Measurements from ENCODE around the gene ALDH1A3. TPM values are rescaled to one million over a fixed set of nuclear protein-coding genes. Genes with fewer than 3 reads are reported as not detected.

ALDH1A3 gene
- total and polyA plus RNA-seq, 5 experiments from 2014 or later, result not detected

DNA sequence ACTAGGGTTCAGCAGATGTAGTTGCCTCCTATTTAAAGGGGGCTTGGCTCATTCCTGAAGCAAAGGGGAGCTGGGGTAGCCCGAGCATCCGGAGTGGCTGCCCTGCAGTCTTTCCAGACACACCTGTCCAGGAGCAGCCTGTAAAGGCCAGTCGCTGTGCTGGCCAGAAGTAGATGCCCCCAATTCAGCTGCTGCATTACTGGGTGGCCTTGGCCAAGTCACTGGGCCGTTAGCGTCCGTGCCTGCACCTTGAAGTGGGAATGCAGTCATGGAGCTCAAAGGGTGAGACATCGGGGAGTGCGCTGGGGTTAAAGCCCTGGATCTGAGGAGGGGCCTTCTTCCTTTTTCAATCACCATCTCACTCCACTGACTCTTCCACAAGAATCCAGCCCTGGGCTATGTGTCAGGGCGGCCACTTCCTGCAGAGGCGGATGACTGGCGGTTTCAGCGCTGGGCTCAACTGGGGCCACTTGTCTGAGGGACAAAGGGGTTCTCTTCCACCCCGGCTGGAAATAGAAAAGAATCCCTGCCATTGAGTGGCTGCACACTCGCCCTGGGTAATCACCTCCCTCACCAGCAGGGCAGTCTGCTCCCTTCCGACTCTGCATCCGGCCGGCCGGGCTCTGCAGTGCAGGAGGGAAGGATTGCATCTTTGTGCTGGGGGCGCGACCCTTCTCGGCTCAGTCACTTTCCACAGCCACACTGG lies 11.8 kb downstream of the ALDH1A3 start:
- peak overlapping the region in 1 of 10 donors; percentile 49 for H3K27ac Mint-ChIP-seq
- H3K4me1 Mint-ChIP-seq, result peaks cover 0 to 12% (median 6%) of the 10 kb centered on the region in 4 donors
- no peaks in the 10 kb centered on the region for H3K36me3 Mint-ChIP-seq
- ATAC-seq, result no peak
- peaks cover 23 to 79% (median 45%) of the 10 kb centered on the region in 5 donors for H3K27me3 Mint-ChIP-seq
- DNase-seq, result no peak
- no peak overlapping the region for H3K4me3 Mint-ChIP-seq
- H3K9me3 Mint-ChIP-seq, result no peaks in the 10 kb centered on the region
- POLR2A ChIA-PET, result no interaction called here

DNA sequence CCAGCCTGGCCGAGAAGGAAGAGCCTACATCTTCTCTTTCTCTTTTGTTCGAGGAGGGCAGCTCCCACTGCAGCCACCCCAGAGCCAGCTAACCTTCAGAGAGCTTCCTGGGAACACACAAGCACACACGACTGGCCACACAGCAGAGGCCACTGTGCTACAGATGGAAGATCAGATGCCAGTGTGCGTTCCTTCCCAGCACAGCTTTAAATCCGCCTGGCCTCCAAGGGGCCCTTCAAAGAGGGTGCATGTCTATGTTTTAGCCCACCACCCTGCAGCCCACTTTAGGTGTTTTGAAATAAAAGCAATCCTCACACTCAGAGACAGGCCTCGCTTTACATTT lies 12.4 kb downstream of the ALDH1A3 start:
- H3K27ac Mint-ChIP-seq, result no peak overlapping the region
- no peak overlapping the region for H3K4me3 Mint-ChIP-seq
- no peaks in the 10 kb centered on the region for H3K9me3 Mint-ChIP-seq
- no peak for DNase-seq
- POLR2A ChIA-PET, result no interaction called here
- peaks cover 0 to 12% (median 6%) of the 10 kb centered on the region in 4 donors for H3K4me1 Mint-ChIP-seq
- H3K36me3 Mint-ChIP-seq, result no peaks in the 10 kb centered on the region
- peaks cover 23 to 74% (median 45%) of the 10 kb centered on the region in 5 donors for H3K27me3 Mint-ChIP-seq
- no peak for ATAC-seq

DNA sequence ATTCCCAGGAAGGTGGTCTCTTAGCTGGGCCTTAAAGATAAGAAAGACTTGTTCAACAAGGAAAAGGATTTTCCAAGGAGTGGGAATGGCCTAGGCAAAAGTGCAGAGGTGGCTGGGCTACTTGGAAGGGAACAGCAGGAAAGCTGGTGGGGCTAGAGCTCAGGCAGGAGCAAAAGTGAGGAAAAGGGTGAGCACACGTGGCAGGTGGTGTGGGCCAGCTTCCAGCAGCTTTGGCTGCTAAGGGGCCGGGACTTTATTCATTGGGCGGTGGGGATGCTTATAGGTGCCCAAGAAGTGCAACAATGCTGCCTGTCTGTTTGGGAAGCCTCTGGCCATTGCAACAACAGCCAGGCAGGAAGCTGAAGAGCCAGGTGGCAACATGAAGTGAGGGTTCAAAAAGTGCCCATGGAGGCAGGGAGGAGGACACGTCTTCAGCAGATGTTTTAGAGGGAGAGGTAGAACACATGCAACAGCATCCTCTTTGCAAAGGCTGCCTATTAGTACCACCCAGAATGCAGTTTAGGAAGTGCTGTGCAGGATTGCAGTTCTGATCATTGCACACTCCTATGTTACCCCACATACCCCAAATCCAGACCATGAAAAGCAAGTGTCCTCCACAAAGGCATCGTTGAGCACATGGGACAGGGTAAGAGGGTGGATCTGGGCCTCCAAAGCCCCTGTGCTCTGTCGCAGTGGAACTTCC lies 13.8 kb downstream of the ALDH1A3 start:
- Mint-ChIP-seq H3K27me3 (peaks cover 25 to 84% (median 42%) of the 10 kb centered on the region in 5 donors), H3K4me3 (no peak overlapping the region)

DNA sequence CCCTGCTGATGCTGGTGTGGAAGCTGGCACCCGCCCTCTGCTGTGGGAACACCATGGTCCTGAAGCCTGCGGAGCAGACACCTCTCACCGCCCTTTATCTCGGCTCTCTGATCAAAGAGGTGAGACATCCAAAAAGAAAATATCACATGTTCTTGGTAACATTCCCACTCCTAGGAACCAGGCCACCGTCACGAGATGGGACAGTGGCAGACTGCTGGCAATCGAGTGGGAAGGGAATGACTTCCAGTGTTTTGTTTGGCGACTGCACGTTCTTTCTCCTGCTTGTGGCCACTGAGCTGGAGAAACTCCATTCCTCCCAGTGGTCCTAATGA lies 14.3 kb downstream of the ALDH1A3 start:
- no peaks in the 10 kb centered on the region for H3K9me3 Mint-ChIP-seq
- POLR2A ChIA-PET, result no interaction called here
- H3K36me3 Mint-ChIP-seq, result no peaks in the 10 kb centered on the region
- H3K27me3 Mint-ChIP-seq, result peaks cover 25 to 86% (median 44%) of the 10 kb centered on the region in 5 donors
- H3K4me1 Mint-ChIP-seq, result peaks cover 0 to 12% (median 6%) of the 10 kb centered on the region in 4 donors
- ATAC-seq, result no peak
- no peak overlapping the region for H3K4me3 Mint-ChIP-seq
- DNase-seq, result no peak
- H3K27ac Mint-ChIP-seq, result no peak overlapping the region

More for the DNA sequence above, 13.8 kb downstream of the ALDH1A3 start:
- no peak overlapping the region for H3K27ac Mint-ChIP-seq
- H3K9me3 Mint-ChIP-seq, result no peaks in the 10 kb centered on the region
- POLR2A ChIA-PET, result no interaction called here
- H3K4me1 Mint-ChIP-seq, result peaks cover 0 to 12% (median 6%) of the 10 kb centered on the region in 4 donors
- DNase-seq, result no peak
- H3K36me3 Mint-ChIP-seq, result no peaks in the 10 kb centered on the region
- no peak for ATAC-seq

DNA sequence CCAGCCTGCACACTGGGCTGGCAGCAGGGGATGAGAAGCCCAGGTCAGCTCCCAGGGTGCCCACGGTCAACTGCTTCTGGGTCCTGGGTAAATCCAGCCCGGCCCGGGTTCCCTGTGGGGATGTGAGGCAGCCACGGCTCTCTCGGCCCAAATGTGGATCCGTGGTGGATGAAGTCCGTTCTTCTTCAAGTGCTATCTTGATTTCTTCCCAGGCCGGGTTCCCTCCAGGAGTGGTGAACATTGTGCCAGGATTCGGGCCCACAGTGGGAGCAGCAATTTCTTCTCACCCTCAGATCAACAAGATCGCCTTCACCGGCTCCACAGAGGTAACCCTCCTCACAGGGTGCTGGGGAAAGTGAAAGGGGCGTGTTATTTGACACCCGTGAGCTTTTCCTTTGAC lies 16.1 kb downstream of the ALDH1A3 start:
- Mint-ChIP-seq H3K9me3 (no peaks in the 10 kb centered on the region), H3K27ac (no peak overlapping the region), H3K27me3 (peaks cover 20 to 71% (median 37%) of the 10 kb centered on the region in 5 donors), H3K4me1 (peaks cover 0 to 2% (median 0%) of the 10 kb centered on the region in 4 donors), H3K4me3 (no peak overlapping the region), H3K36me3 (no peaks in the 10 kb centered on the region)
- no peak for ATAC-seq
- peak in 1 of 10 donors; percentile 10 for DNase-seq
- POLR2A ChIA-PET, result no interaction called here

DNA sequence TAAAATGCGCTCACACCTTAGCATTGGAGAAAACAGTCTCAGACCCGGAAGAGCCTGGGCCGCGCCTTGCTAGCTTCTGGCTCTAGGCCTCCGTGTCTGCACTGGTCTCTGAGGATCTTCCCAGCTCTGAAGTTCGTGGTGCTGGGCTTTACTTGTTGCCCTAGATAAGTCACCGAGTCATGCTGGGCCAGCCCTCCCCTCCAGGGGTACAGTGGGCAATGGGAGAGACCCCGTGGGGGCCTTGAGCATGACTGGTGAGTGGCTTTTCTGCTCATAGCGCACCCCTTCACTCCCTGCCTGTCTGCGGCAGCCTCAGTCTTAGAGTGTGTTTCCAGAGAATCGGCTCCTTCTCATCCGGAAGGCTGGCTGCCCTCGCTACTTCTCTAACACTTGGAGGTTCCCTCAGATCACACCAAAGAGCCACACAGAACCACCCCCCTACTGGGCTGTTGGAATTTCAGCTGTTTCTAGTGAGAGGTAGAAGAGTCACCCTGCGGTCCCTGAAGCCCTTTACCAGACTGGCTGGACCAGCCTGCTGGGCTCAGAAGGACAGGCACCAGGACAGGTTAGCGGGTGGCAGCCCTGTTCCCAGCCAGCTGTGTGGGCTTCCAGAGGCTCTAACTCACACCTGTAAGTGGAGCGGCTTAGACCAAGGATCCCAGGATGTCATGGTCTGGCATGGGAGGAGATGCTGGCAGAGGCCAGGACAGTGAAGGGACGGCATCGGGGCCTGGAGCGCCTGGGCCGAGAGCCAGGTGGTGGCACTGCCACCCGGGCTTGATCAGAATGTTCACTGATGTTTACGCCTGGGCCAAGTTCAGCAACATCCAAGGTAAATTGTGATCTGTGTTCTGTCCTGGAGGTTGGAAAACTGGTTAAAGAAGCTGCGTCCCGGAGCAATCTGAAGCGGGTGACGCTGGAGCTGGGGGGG lies 17.9 kb downstream of the ALDH1A3 start:
- DNase-seq (no peak), ATAC-seq (no peak)
- POLR2A ChIA-PET, result no interaction called here
- peaks cover 0 to 3% (median under 1%) of the 10 kb centered on the region in 4 donors for H3K4me1 Mint-ChIP-seq
- peaks cover 17 to 54% (median 31%) of the 10 kb centered on the region in 5 donors for H3K27me3 Mint-ChIP-seq
- no peak overlapping the region for H3K27ac Mint-ChIP-seq
- no peaks in the 10 kb centered on the region for H3K9me3 Mint-ChIP-seq
- H3K36me3 Mint-ChIP-seq, result no peaks in the 10 kb centered on the region
- H3K4me3 Mint-ChIP-seq, result no peak overlapping the region

DNA sequence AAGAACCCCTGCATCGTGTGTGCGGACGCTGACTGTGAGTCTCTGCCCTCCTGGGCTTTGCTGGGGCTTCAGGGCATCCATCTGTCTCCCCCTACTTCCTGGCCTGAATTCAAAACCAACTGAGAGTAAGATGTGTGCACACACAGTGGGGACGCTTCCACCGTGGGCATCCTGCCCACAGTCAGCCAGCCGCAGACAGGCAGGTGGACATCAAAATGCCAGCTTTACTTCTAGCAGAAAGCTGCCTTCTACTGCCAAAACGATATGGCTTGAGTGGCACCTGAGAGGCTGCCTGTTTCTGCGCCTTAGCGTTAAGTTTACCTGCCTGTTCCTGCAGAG lies 18.5 kb downstream of the ALDH1A3 start:
- no peak for ATAC-seq
- no peak overlapping the region for H3K4me3 Mint-ChIP-seq
- DNase-seq, result no peak
- H3K4me1 Mint-ChIP-seq, result peaks cover 0 to 6% (median 2%) of the 10 kb centered on the region in 4 donors
- no peaks in the 10 kb centered on the region for H3K9me3 Mint-ChIP-seq
- POLR2A ChIA-PET, result no interaction called here
- H3K27me3 Mint-ChIP-seq, result peaks cover 14 to 47% (median 25%) of the 10 kb centered on the region in 5 donors
- H3K27ac Mint-ChIP-seq, result no peak overlapping the region
- no peaks in the 10 kb centered on the region for H3K36me3 Mint-ChIP-seq

DNA sequence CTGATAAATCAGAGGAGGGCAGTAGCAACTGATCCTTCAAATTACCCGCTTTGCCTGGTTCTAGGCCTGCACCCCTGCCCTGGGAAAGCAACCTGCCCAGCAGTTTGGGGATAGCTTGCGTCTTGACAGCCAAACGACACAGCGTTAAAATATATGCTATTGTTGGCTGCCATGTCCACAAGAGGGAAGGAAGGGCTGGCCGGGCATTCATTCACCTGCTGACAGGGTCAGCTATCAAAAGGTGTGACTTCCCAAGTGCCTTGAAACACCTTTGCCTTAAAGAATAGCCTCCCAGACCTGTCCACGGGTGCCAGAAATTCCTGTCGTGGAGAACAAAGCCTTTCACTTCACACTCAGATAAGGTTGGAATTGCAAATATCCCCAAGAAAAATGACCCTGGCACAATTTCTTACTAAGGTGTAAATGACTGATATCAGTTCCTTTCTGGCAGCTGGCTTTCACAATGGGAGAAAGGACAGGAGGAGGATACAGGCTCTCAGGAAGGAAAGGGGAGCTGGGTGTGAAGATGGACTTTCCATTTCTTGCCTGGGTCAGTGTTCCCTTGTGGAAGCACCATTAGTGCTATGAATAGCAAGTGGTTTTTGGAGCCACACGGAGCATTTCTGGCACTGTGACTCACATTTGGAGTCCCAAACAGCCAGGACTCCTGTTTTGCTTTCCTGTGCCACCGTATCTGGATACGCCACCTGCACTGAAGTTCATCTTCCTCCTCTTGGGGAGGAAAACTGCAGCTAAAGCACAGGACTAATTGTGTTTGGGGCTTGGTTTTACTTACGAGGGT lies 19.2 kb downstream of the ALDH1A3 start:
- DNase-seq, result no peak

DNA sequence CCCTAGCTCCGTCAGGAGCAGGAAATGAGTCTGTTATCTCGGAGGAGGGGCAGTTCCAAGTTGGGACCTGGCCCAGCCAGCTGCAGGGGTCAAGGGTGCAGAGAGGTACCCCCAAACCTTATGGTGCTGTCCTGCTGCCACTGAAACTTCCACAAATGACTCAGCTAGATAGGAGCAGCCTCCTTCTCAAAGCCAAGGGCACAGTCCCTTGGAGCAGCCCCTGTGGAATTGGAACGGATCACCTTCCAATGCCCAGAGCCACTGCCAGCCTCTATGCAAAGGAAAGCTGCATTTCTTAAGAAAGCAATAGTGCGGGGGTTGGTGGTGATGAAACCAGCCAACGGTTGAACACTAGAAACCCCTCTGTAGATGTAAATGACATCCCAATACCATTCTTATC lies 20.0 kb downstream of the ALDH1A3 start:
- Mint-ChIP-seq H3K27me3 (peaks cover 7 to 33% (median 13%) of the 10 kb centered on the region in 5 donors), H3K9me3 (no peaks in the 10 kb centered on the region), H3K4me3 (no peak overlapping the region), H3K27ac (no peak overlapping the region), H3K4me1 (peaks cover 0 to 6% (median 2%) of the 10 kb centered on the region in 4 donors), H3K36me3 (no peaks in the 10 kb centered on the region)
- POLR2A ChIA-PET, result no interaction called here
- ATAC-seq (no peak), DNase-seq (peak in 1 of 10 donors; percentile 10)

More for the DNA sequence above, 19.2 kb downstream of the ALDH1A3 start:
- no peaks in the 10 kb centered on the region for H3K9me3 Mint-ChIP-seq
- POLR2A ChIA-PET, result no interaction called here
- H3K27ac Mint-ChIP-seq, result no peak overlapping the region
- H3K4me3 Mint-ChIP-seq, result no peak overlapping the region
- peaks cover 0 to 6% (median 2%) of the 10 kb centered on the region in 4 donors for H3K4me1 Mint-ChIP-seq
- H3K36me3 Mint-ChIP-seq, result no peaks in the 10 kb centered on the region
- no peak for ATAC-seq
- H3K27me3 Mint-ChIP-seq, result peaks cover 10 to 40% (median 18%) of the 10 kb centered on the region in 5 donors

DNA sequence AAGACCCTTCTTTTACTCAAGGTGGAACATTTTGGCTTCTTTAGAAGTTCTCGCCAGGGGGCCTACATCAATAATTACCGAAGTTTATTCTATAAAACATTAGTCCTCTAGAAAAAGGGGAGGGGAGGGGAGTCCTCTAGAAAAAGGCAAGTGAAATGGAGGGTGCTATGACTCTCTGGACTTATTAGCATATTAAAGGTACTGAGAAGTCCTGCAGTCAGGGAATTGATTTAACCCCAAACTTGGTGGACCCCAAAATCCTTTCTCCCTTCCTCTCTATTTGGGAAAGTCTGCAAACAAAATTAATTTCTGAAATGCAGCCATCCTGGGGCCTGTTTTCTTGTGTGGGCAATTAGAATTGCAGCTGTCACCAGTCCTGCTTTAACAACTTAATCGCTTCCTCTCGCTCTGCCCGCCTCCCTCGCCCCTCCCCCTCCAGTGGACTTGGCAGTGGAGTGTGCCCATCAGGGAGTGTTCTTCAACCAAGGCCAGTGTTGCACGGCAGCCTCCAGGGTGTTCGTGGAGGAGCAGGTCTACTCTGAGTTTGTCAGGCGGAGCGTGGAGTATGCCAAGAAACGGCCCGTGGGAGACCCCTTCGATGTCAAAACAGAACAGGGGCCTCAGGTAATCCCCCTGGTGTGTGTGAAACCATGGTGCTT lies 20.6 kb downstream of the ALDH1A3 start:
- Mint-ChIP-seq H3K27ac (no peak overlapping the region), H3K4me1 (peaks cover 0 to 6% (median 2%) of the 10 kb centered on the region in 4 donors), H3K27me3 (peaks cover 7 to 26% (median 10%) of the 10 kb centered on the region in 5 donors), H3K9me3 (no peaks in the 10 kb centered on the region), H3K36me3 (no peaks in the 10 kb centered on the region), H3K4me3 (no peak overlapping the region)
- DNase-seq (no peak), ATAC-seq (no peak)
- POLR2A ChIA-PET, result no interaction called here

DNA sequence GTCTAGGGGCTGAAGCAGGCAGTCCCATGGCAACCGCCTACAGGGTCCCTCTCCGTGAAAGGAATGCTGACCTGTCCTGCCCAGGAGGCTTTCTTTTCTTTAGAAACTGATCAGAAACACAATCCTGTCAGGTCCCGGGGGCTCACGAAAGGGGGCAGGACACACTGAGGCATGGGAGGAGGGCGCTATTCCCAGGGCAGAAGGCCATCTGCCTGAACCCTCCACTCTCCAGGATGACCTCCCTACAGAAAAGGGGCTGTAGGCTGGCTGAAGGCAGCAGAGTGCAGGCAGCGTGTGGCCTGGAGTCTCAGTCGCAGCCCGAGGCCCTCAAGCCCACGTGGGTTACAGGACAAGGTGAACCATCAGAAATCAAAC lies 21.2 kb downstream of the ALDH1A3 start:
- H3K9me3 Mint-ChIP-seq, result no peaks in the 10 kb centered on the region
- peaks cover 0 to 6% (median 2%) of the 10 kb centered on the region in 4 donors for H3K4me1 Mint-ChIP-seq
- H3K27ac Mint-ChIP-seq, result no peak overlapping the region
- H3K27me3 Mint-ChIP-seq, result peaks cover 6 to 24% (median 11%) of the 10 kb centered on the region in 5 donors
- no peak for ATAC-seq
- no peak for DNase-seq
- H3K4me3 Mint-ChIP-seq, result no peak overlapping the region
- POLR2A ChIA-PET, result no interaction called here
- no peaks in the 10 kb centered on the region for H3K36me3 Mint-ChIP-seq

DNA sequence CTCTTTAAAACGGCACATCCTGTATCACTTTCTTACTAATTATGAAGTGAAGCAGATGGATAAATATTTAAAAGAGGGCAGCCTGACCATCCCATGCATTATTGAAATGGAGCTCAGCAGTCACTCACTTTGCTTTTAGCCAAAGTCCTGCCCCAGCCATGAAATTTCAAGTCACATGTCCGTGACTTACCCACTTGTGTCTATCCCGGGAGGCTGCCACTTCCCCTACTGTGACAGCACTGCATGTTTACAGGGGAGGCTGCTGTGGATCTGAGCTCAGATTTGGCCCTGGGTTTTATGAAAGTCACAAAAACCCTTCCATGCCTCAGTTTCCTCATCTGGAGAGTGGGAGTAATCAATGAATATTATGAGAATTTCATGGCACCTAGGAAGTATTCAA lies 21.7 kb downstream of the ALDH1A3 start:
- Mint-ChIP-seq H3K36me3 (no peaks in the 10 kb centered on the region), H3K27me3 (peaks cover 4 to 24% (median 11%) of the 10 kb centered on the region in 5 donors)
- POLR2A ChIA-PET, result no interaction called here

More for the DNA sequence above, 21.7 kb downstream of the ALDH1A3 start:
- peaks cover 0 to 6% (median 2%) of the 10 kb centered on the region in 4 donors for H3K4me1 Mint-ChIP-seq
- no peak for DNase-seq
- H3K9me3 Mint-ChIP-seq, result no peaks in the 10 kb centered on the region
- no peak overlapping the region for H3K27ac Mint-ChIP-seq
- no peak overlapping the region for H3K4me3 Mint-ChIP-seq
- ATAC-seq, result no peak
